GM12801 (cell line): ENCODE data around the gene MAD1L1.

Experiments used
- CTCF ChIP-seq: IDR thresholded peaks from one replicate; pipeline ENCODE4 v1.5.1; 2011; ENCODE audit warnings: control low read depth; ENCODE audit not compliant: insufficient read length; ENCODE audit errors: extremely low read depth

The MAD1L1 gene

GRCh38 chr7:1900847-1901246, 331.9 kb downstream of the MAD1L1 start:
- TF ChIP-seq CTCF: no peak

GRCh38 chr7:1899951-1900762, 332.6 kb downstream of the MAD1L1 start:
- no peak for TF ChIP-seq CTCF

- no peak for TF ChIP-seq CTCF
These were observed 333.5 kb downstream of the MAD1L1 start for GRCh38 chr7:1899196-1899595.

GRCh38 chr7:1898628-1899185, 334.0 kb downstream of the MAD1L1 start:
- no peak for TF ChIP-seq CTCF

- TF ChIP-seq CTCF: no peak
These were observed 334.7 kb downstream of the MAD1L1 start for GRCh38 chr7:1897861-1898627.

- TF ChIP-seq CTCF: no peak
These were observed 335.5 kb downstream of the MAD1L1 start for GRCh38 chr7:1897076-1897860.
